Cardiac muscle cell (in vitro differentiated cells and primary cell): Measurements from ENCODE around the gene APOBEC2. TPM values are rescaled to one million over a fixed set of nuclear protein-coding genes. Genes with fewer than 3 reads are reported as not detected.
"Not testable (repeated sequence)": the region's sequence is repeated elsewhere in the genome, so short reads cannot be mapped to it uniquely, and the experiment has no call there.

Experiments used
- DNase-seq, 2 donors: peaks; one replicate each; pipeline versions ENCODE4 v3.0.0 to v3.0.0-alpha.2; 2010 to 2017; ENCODE audit warnings: low read depth in 1 of 2, low spot score in 1 of 2
- H3K27ac ChIP-seq: fragments of 200-600 bp; sonication (generic); 2 replicates; pipeline ENCODE4 v1.5.1; 2016
- H3K27me3 ChIP-seq: fragments of 200-600 bp; sonication (generic); 2 replicates; pipeline ENCODE4 v1.6.0; 2016; ENCODE audit warnings: control low read depth
- H3K36me3 ChIP-seq: fragments of 200-600 bp; sonication (generic); 2 replicates; pipeline ENCODE4 v1.5.1; 2016; ENCODE audit warnings: control low read depth
- H3K4me1 ChIP-seq: fragments of 200-600 bp; sonication (generic); 2 replicates; pipeline ENCODE4 v1.8.1; 2017; ENCODE audit warnings: low read depth, mild to moderate bottlenecking, mixed run types
- H3K4me3 ChIP-seq: fragments of 200-600 bp; sonication (generic); 2 replicates; pipeline ENCODE4 v1.5.1; 2016; ENCODE audit warnings: mild to moderate bottlenecking
- H3K9me3 ChIP-seq: fragments of 200-600 bp; sonication (generic); 2 replicates; pipeline ENCODE4 v1.5.1; 2017; ENCODE audit warnings: low read depth, mild to moderate bottlenecking, control low read depth
- CTCF ChIP-seq: IDR thresholded peaks from 2 replicates; pipeline ENCODE4 v1.5.1; 2012; ENCODE audit warnings: low read depth, mild to moderate bottlenecking, low read length
- polyA plus RNA-seq: library from polyadenylated mRNA; unstranded; fragments of >200 nt; fragmentation: Nextera tagmentation; extraction: Ambion mirVana; gene quantifications from 2 replicates; pipeline ENCODE4 v1.2.1, GENCODE V29; 2016
- total RNA-seq: library from RNA; depleted of rRNA; stranded (reverse); fragments of >200 nt; gene quantifications from 2 replicates; pipeline ENCODE4 v1.2.3, GENCODE V29; 2016

The APOBEC2 gene
- total RNA-seq (135 and 172 TPM in 2 replicates), polyA plus RNA-seq (107 and 156 TPM in 2 replicates)

- Histone ChIP-seq H3K27ac (peak within 1 kb of the TSS; percentile 94), H3K4me1 (peaks cover 90% of the 10 kb centered on the region), H3K27me3 (no peaks in the 10 kb centered on the region), H3K36me3 (no peaks in the 10 kb centered on the region), H3K9me3 (no peaks in the 10 kb centered on the region), H3K4me3 (peak within 1 kb of the TSS; percentile 18)
- peak; percentile 25 to 91 for DNase-seq
- no peak for TF ChIP-seq CTCF
These were observed at the start of gene APOBEC2 for GRCh38 chr6:41053041-41053440. TSS of gene APOBEC2 (plus strand) at chr6:41053202. CDS start at chr6:41053348, 146 bp downstream.

- H3K36me3 ChIP-seq, H3K4me1 ChIP-seq, H3K4me3 ChIP-seq, H3K9me3 ChIP-seq, H3K27me3 ChIP-seq, H3K27ac ChIP-seq: not testable (repeated sequence)
- peak; percentile 62 to 75 for DNase-seq
- TF ChIP-seq CTCF, result peak; percentile 58
These were observed 46.8 kb upstream of the APOBEC2 start for GRCh38 chr6:41006217-41006616.

GRCh38 chr6:41006980-41007379 lies 46.0 kb upstream of the APOBEC2 start:
- not testable (repeated sequence) for H3K27me3 ChIP-seq

GRCh38 chr6:41008011-41008410 lies 45.0 kb upstream of the APOBEC2 start:
- Histone ChIP-seq H3K9me3 (no peaks in the 10 kb centered on the region), H3K4me1 (peaks cover 9% of the 10 kb centered on the region), H3K36me3 (no peaks in the 10 kb centered on the region), H3K27ac (no peak overlapping the region), H3K4me3 (no peak overlapping the region), H3K27me3 (no peaks in the 10 kb centered on the region)
- no peak for DNase-seq
- TF ChIP-seq CTCF, result no peak

More at GRCh38 chr6:41006980-41007379, 46.0 kb upstream of the APOBEC2 start:
- not testable (repeated sequence) for H3K4me1 ChIP-seq, H3K9me3 ChIP-seq, DNase-seq, H3K27ac ChIP-seq, H3K36me3 ChIP-seq, H3K4me3 ChIP-seq

GRCh38 chr6:41009669-41010068 lies 43.3 kb upstream of the APOBEC2 start:
- Histone ChIP-seq H3K4me3 (no peak overlapping the region), H3K27me3 (no peaks in the 10 kb centered on the region), H3K9me3 (no peaks in the 10 kb centered on the region), H3K36me3 (no peaks in the 10 kb centered on the region), H3K27ac (no peak overlapping the region), H3K4me1 (peaks cover 9% of the 10 kb centered on the region)
- TF ChIP-seq CTCF, result no peak
- no peak for DNase-seq

GRCh38 chr6:41011673-41012072 lies 41.3 kb upstream of the APOBEC2 start:
- no peak for DNase-seq
- Histone ChIP-seq H3K27me3 (no peaks in the 10 kb centered on the region), H3K36me3 (no peaks in the 10 kb centered on the region), H3K27ac (no peak overlapping the region), H3K4me3 (no peak overlapping the region), H3K4me1 (peaks cover 9% of the 10 kb centered on the region), H3K9me3 (no peaks in the 10 kb centered on the region)
- TF ChIP-seq CTCF, result no peak
